Cardiac fibroblast (primary cell): ENCODE data around the gene ZNF583.

Experiments used
- DNase-seq, 2 donors: peaks; one replicate each; pipeline versions ENCODE4 v3.0.0 to v3.0.0-alpha.2; 2010; ENCODE audit warnings: low read depth in 2 of 2
- H3K4me3 ChIP-seq, 2 donors: replicated peaks in 1 of 2; 1 replicate in 1 of 2; 2 replicates in 1 of 2; pipeline ENCODE4 v1.5.1; 2011; ENCODE audit warnings: low read depth in 2 of 2, low read length in 2 of 2, mild to moderate bottlenecking in 2 of 2, moderate library complexity in 1 of 2
- TF ChIP-seq, protein P1 (sequence below): IDR thresholded peaks from one replicate; pipeline ENCODE4 v1.5.1; 2011; ENCODE audit warnings: low read depth, mild to moderate bottlenecking, low read length, inconsistent platforms

The ZNF583 gene

DNA sequence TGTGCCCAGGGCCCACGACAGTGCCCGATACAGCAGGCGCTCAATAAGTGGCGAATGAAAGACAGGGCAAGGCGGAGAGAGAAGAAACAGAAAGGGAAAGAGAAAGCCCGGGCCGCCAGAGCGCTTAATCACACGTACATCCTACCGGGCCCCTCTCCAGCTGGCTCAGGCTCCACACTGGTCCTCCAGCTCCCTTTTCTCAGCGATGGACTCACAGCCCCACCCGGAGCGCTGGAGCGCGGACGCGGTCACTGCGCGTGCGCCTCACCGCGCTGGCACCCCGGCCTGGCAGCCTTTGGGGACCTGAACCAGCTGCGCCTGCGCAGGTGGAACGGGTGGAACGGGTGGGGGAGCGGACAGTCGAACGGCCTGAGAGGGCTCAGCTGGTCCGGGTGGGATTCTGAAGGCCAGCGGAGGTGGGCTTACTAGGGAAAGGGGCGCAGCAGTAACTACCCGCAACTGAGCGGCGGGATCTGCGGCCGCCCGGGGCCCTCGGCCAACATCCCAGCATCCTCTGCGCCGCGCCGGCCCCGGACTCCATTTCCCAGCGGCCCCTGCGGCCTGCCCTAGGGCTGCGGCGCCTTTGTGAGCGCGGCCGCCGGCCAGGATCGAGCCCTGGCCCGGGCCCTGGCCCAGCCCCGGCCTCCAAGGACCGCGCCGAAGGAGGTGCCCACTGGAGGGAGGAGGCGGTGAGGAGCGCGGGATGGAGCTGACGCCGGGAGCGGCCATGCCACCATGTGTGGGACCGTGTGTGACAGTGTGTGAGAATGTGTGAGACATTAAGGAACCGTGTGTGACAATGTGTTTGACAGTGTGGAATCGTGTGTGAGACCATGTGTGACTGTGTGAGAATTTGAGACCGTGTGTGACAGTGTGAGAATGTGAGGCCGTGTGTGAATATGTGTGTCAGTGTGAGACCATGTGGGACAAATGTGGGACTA, at the start of gene ZNF583:
ZNF583 (plus strand) TSS at position 569 of the 941 bp plus-strand sequence. CDS start 2,783 bp downstream, outside the sequence.
- TF ChIP-seq, protein P1, sequence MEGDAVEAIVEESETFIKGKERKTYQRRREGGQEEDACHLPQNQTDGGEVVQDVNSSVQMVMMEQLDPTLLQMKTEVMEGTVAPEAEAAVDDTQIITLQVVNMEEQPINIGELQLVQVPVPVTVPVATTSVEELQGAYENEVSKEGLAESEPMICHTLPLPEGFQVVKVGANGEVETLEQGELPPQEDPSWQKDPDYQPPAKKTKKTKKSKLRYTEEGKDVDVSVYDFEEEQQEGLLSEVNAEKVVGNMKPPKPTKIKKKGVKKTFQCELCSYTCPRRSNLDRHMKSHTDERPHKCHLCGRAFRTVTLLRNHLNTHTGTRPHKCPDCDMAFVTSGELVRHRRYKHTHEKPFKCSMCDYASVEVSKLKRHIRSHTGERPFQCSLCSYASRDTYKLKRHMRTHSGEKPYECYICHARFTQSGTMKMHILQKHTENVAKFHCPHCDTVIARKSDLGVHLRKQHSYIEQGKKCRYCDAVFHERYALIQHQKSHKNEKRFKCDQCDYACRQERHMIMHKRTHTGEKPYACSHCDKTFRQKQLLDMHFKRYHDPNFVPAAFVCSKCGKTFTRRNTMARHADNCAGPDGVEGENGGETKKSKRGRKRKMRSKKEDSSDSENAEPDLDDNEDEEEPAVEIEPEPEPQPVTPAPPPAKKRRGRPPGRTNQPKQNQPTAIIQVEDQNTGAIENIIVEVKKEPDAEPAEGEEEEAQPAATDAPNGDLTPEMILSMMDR, result no peak
- peak within 1 kb of the TSS; percentile 78 to 91 for H3K4me3 ChIP-seq
- peak; percentile 98 to 99 for DNase-seq

DNA sequence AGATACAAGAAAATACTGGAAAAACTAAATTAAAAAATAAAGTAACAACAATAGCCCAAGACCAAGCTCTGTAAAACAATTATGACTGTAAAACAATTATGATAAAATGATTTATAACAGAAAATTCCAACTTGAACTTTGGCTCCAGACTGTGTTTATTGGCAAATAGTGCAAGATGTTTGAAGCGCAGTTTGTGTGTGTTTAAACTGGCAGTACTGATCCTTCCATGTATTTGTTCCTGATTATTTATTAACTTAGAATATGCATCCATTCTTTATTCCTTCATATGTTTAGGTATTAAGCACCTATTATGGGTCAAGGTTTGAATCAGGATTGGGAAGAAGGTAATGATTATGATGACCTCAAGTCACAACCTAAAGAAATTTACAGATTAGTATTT, 48.6 kb upstream of the ZNF583 start:
- no peak overlapping the region for H3K4me3 ChIP-seq
- TF ChIP-seq, protein P1, result no peak
- no peak for DNase-seq

DNA sequence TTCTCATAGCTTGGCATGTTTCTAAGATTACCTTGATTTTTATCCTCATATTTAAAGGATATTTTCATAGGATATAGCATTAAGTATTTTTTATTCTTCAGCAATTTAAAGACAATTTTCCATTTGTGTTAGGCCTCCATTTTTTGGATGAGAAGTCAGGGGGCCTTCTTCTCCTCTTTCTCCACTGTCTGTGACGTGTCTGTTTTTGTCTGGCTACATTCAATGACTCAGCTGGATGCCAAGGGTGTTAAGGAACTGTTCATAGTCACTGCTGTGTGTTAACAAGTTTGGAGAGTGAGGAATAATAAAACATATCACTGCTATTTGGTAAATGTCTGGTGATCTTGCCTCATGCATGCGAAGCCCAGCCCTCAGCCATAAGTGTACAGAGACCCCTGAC, 47.2 kb upstream of the ZNF583 start:
- H3K4me3 ChIP-seq, result no peak overlapping the region
- peak in 1 of 2 donors; percentile 34 for DNase-seq
- TF ChIP-seq, protein P1, result no peak

DNA sequence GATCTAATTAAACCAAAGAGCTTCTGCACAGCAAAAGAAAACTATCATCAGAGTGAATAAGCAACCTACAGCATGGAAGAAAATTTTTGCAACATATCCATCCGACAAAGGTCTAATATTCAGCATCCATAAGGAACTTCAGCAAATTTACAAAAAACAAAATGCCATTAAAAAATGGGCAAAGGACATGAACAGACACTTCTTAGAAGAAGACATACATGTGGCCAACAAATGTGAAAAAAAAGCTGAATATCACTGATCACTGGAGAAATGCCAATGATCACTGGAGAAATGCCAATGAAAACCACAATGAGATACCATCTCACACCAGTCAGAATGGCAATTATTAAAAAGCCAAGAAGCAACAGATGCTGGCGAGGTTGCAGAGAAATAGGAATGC, 43.3 kb upstream of the ZNF583 start:
- TF ChIP-seq, protein P1, result no peak
- no peak overlapping the region for H3K4me3 ChIP-seq
- no peak for DNase-seq

DNA sequence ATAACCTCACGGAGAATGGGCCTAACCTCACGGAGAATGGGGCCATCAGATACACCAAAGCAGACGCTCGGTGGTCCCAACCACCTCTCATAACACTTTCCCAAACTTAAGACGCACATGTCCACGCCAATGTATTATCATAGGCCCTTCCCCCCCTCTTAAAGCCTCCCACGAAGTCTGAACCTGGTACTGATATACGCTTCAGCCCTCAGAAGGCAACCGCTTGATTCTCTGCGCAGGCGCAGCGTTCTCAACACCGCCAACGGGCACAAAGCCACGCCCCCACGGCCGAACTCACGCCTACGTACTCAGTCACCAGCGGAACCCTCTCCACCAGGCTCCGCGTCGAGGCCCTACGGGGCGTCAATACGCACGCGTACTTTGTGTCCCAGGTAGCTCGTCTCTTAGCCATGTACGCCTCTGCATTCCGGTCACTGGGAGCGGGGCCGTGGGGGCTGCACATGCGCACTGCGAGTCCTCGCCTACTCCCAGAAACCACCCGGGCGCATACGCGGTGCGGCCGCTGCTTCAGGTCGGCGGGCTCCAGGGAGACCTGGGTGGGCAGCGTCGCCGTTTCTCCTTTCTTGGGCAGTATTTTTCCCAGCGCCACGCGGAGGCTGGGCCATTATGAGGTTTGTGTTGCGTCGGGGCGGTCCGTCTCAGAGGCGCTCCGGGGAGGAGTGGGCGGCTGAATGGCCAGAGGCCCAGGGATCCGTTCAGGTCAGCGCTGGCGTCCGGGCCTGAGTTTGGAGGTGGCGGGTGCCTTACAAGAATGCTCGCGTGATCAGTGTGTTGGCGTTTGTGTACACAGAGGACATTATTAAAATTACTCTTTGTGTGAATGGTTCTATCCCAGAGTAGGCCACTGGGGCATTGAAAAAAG, 36.1 kb upstream of the ZNF583 start:
- DNase-seq, result peak; percentile 97 to 98
- TF ChIP-seq, protein P1, result no peak
- H3K4me3 ChIP-seq, result peak overlapping the region; percentile 64 to 81

DNA sequence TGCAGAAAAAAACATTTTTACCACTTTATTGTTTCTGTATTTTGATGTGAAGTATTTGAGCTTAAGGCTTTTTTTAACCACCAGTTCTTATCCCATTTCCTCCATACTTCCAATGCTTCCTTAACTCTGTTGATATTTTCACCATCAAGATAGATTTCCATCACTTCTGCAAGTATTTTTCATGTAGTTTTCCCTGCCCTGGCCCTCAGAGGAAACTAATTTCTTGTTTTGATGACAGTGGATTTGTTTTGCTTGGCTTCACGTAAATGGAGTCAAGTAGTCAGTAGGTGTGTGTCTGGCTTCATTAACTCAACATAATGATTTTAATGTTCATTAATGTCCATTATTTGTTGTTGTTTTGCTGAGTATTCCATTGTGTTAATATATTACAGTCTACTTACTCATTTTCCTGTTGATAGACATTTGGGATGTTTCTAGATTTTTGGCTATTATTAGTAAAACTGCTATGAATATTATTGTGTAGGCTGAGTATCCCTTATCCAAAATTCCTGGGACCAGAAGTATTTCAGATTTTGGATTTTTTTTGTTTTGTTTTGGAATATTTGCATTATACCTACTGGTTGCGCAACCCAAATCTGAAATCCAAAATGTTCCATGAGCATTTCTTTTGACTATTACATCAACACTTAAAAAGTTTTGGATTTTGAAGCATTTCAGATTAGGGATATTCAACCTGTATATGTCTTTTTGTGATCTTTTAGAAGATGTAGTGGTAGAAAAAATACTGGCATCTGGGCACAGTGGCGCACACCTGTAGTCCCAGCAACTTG, 34.1 kb upstream of the ZNF583 start:
- H3K4me3 ChIP-seq, result no peak overlapping the region
- no peak for DNase-seq
- TF ChIP-seq, protein P1, result no peak
